Natural killer cell (primary cell): ENCODE measurements around the gene GIPC1. TPM values are rescaled to one million over a fixed set of nuclear protein-coding genes. Genes with fewer than 3 reads are reported as not detected.

Source experiments
- ATAC-seq, 3 donors: fragments of 150-1000 bp in 2 of 3; fragments of 200-7000 bp in 1 of 3; cut with Tn5 transposase; 1 replicate in 1 of 3; 2 replicates in 2 of 3; pipeline ENCODE4 v1.10.0; 2021; ENCODE audit warnings: mild to moderate bottlenecking in 2 of 3, moderate library complexity in 2 of 3
- DNase-seq, 2 donors: peaks; one replicate each; pipeline versions ENCODE4 v3.0.0 to v3.0.0-alpha.2; 2013 to 2021; ENCODE audit warnings: mixed read lengths in 1 of 2
- H3K27ac ChIP-seq: one replicate; pipeline ENCODE4 v1.5.1; 2013; ENCODE audit warnings: mild to moderate bottlenecking, low read length
- H3K27me3 ChIP-seq: one replicate; pipeline ENCODE4 v1.6.1; 2013; ENCODE audit warnings: low read length; ENCODE audit not compliant: control insufficient read depth, insufficient read depth
- H3K36me3 ChIP-seq: one replicate; pipeline ENCODE4 v1.6.1; 2013; ENCODE audit warnings: low read length; ENCODE audit not compliant: control insufficient read depth, insufficient read depth
- H3K4me1 ChIP-seq: one replicate; pipeline ENCODE4 v1.6.1; 2013; ENCODE audit warnings: low read length; ENCODE audit not compliant: control insufficient read depth, insufficient read depth
- H3K4me3 ChIP-seq: one replicate; pipeline ENCODE4 v1.5.1; 2013; ENCODE audit warnings: low read length
- H3K9me3 ChIP-seq: one replicate; pipeline ENCODE4 v1.6.1; 2013; ENCODE audit warnings: low read length; ENCODE audit not compliant: control insufficient read depth, insufficient read depth
- H3K27ac Mint-ChIP-seq, 2 donors: one replicate each; pipeline ENCODE4 v1.8.0; 2022; ENCODE audit warnings: mild to moderate bottlenecking in 2 of 2, mixed read lengths in 2 of 2, moderate library complexity in 1 of 2
- H3K27me3 Mint-ChIP-seq, 2 donors: one replicate each; pipeline ENCODE4 v1.8.0; 2022; ENCODE audit warnings: low read depth in 2 of 2, mixed read lengths in 2 of 2
- H3K36me3 Mint-ChIP-seq: one replicate; pipeline ENCODE4 v1.8.0; 2022; ENCODE audit warnings: mixed read lengths
- H3K4me1 Mint-ChIP-seq, 2 donors: one replicate each; pipeline ENCODE4 v1.8.0; 2022; ENCODE audit warnings: mixed read lengths in 2 of 2
- H3K4me3 Mint-ChIP-seq: one replicate; pipeline ENCODE4 v1.8.0; 2022; ENCODE audit warnings: mild to moderate bottlenecking, moderate library complexity, mixed read lengths
- H3K9me3 Mint-ChIP-seq, 2 donors: one replicate each; pipeline ENCODE4 v1.8.0; 2022; ENCODE audit warnings: mixed read lengths in 2 of 2
- WGBS: methylation state at CpG from one replicate; pipeline ENCODE4 v1.1.7; 2013; ENCODE audit warnings: missing lambda C conversion rate; ENCODE audit not compliant: insufficient coverage; 5-methylcytosine and 5-hydroxymethylcytosine counted together
- intact Hi-C: fragments of 100-400 bp; cut with micrococcal nuclease; formaldehyde crosslinking; loops from one replicate; pipeline ENCODE4 v1.14.2; 2022
- total RNA-seq, 4 donors: library from RNA; stranded (reverse); fragments of 120-200 nt in 1 of 4; gene quantifications; one replicate each; pipeline versions ENCODE4 v1.2.3 to v1.2.4, GENCODE V29; 2013 to 2022
- TF ChIP-seq, protein P1 (sequence below): fragments of 200-600 bp; IDR thresholded peaks from one replicate; pipeline ENCODE4 v1.8.0; 2022; ENCODE audit warnings: antibody characterized with exemption

GIPC1 gene
- total RNA-seq, 3 donors from 2014 or later (not counting 1 experiment from before 2014, with no cell fraction given), result 25.3 to 34.5 (median 31.4) TPM

DNA sequence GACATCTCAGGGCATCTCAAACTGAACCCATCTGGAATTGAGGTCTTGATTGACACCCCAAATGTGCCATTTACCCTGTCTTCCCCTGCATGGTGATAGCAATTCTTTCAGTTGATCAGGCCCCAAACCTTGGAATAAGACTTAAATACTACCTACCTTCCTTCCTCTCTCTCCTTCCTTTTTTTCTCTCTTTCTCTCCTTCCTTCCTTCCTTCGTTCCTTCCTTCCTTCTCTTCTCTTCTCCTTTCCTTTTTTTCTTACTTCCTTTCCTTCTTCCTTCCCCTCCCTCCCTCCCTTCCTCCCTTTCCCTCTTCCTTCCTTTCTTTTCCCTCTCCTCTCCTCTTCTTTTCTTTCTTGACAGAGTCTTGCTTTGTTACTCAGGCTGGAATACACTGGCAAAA lies 7.4 kb upstream of the GIPC1 start:
- 62% methylated on average over 1 of the region's 1 CpG for WGBS
- Mint-ChIP-seq H3K36me3 (no peaks in the 10 kb centered on the region), H3K4me3 (no peak overlapping the region), H3K27me3 (peaks cover 0 to 2% of the 10 kb centered on the region in 2 donors), H3K9me3 (no peaks in the 10 kb centered on the region), H3K4me1 (peaks cover 11 to 15% of the 10 kb centered on the region in 2 donors), H3K27ac (no peak overlapping the region)
- ATAC-seq (no peak), DNase-seq (no peak)
- intact Hi-C loops, result no loop called here
- H3K27ac ChIP-seq, result no peak overlapping the region
- no peaks in the 10 kb centered on the region for H3K9me3 ChIP-seq
- TF ChIP-seq, protein P1, sequence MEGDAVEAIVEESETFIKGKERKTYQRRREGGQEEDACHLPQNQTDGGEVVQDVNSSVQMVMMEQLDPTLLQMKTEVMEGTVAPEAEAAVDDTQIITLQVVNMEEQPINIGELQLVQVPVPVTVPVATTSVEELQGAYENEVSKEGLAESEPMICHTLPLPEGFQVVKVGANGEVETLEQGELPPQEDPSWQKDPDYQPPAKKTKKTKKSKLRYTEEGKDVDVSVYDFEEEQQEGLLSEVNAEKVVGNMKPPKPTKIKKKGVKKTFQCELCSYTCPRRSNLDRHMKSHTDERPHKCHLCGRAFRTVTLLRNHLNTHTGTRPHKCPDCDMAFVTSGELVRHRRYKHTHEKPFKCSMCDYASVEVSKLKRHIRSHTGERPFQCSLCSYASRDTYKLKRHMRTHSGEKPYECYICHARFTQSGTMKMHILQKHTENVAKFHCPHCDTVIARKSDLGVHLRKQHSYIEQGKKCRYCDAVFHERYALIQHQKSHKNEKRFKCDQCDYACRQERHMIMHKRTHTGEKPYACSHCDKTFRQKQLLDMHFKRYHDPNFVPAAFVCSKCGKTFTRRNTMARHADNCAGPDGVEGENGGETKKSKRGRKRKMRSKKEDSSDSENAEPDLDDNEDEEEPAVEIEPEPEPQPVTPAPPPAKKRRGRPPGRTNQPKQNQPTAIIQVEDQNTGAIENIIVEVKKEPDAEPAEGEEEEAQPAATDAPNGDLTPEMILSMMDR, result no peak
- H3K27me3 ChIP-seq, result no peaks in the 10 kb centered on the region
- peaks cover 28% of the 10 kb centered on the region for H3K4me1 ChIP-seq
- H3K4me3 ChIP-seq, result no peak overlapping the region
- H3K36me3 ChIP-seq, result no peaks in the 10 kb centered on the region

DNA sequence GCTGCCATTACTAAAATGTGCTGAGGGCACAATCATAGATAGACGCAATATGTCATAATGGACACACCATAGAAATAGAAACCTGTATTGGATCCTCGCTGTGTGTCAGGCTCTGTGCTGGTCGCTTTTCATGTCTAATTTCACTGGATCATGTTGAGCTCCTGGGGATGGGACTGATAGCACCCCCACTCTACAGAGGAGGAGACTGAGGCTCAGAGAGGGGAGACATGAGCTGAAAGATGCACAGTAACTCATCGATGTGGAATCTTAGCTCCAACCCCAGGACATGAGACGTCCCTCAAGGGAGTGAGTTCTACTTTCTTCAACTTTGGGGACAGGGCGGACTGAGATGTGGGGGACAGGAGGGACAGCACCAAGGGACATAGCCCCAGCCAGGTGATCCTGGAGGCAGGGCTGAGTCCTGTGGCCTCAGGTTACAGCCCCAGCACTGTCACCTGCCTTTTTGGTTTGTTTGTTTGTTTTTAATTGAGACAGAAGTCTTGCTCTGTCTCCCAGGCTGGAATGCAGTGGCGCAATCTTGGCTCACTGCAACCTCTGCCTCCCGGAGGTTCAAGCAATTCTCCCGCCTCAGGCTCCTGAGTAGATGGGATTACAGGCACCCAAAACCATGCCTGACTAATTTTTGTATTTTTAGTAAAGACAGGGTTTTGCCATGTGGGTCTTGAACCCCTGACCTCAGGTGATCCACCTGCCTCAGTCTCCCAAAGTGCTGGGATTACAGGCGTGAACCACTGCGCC lies 6.6 kb upstream of the GIPC1 start:
- no peak overlapping the region for H3K4me3 ChIP-seq
- TF ChIP-seq, protein P1, result no peak
- no peak for ATAC-seq
- intact Hi-C loops, result no loop called here
- H3K9me3 Mint-ChIP-seq, result no peaks in the 10 kb centered on the region
- peaks cover 11 to 15% of the 10 kb centered on the region in 2 donors for H3K4me1 Mint-ChIP-seq
- H3K27me3 Mint-ChIP-seq, result peaks cover 0 to 2% of the 10 kb centered on the region in 2 donors
- H3K36me3 Mint-ChIP-seq, result no peaks in the 10 kb centered on the region
- H3K27me3 ChIP-seq, result no peaks in the 10 kb centered on the region
- no peaks in the 10 kb centered on the region for H3K36me3 ChIP-seq
- H3K27ac ChIP-seq, result no peak overlapping the region
- H3K9me3 ChIP-seq, result no peaks in the 10 kb centered on the region
- 87% methylated on average over 11 of the region's 11 CpGs for WGBS
- no peak overlapping the region for H3K4me3 Mint-ChIP-seq
- peaks cover 28% of the 10 kb centered on the region for H3K4me1 ChIP-seq
- no peak for DNase-seq
- no peak overlapping the region for H3K27ac Mint-ChIP-seq

- peak overlapping the region; percentile 80 for H3K4me3 Mint-ChIP-seq
Measured at GRCh38 chr19:14497228-14497921, 1.4 kb upstream of the GIPC1 start.

More at GRCh38 chr19:14497228-14497921, 1.4 kb upstream of the GIPC1 start:
- TF ChIP-seq, protein P1, result no peak
- no peak for DNase-seq
- 94% methylated on average over 6 of the region's 6 CpGs for WGBS
- Histone ChIP-seq H3K27me3 (no peaks in the 10 kb centered on the region), H3K4me1 (peaks cover 24% of the 10 kb centered on the region), H3K9me3 (no peaks in the 10 kb centered on the region), H3K27ac (no peak overlapping the region), H3K36me3 (no peaks in the 10 kb centered on the region), H3K4me3 (no peak overlapping the region)
- peak overlapping the region in 1 of 2 donors; percentile 26 for H3K27ac Mint-ChIP-seq
- no peaks in the 10 kb centered on the region for H3K36me3 Mint-ChIP-seq
- no peaks in the 10 kb centered on the region for H3K9me3 Mint-ChIP-seq
- intact Hi-C loops, result no loop called here
- H3K27me3 Mint-ChIP-seq, result no peaks in the 10 kb centered on the region
- ATAC-seq, result no peak
- H3K4me1 Mint-ChIP-seq, result peaks cover 15 to 35% of the 10 kb centered on the region in 2 donors
